ENCODE data around the gene BBIP1. TPM values are rescaled to one million over a fixed set of nuclear protein-coding genes. Genes with fewer than 3 reads are reported as not detected.

BBIP1 gene
- total and polyA plus RNA-seq, 12 donors = 14.5 to 86.9 (median 44.9) TPM

- peaks cover 0 to 2% of the 10 kb centered on the region in 2 donors for H3K4me1 ChIP-seq (replicated peaks in 1 of 2)
- no peak for TF ChIP-seq POLR2A (IDR thresholded peaks at IDR 0.05)
- no peak for TF ChIP-seq CTCF (IDR thresholded peaks at IDR 0.05)
- intact Hi-C loops (cut with DNase I) = no loop called here
- H3K36me3 ChIP-seq (replicated peaks in 1 of 2) = no peaks in the 10 kb centered on the region
- H3K4me3 ChIP-seq = no peak overlapping the region
- DNase-seq = no peak
- no peak overlapping the region for H3K27ac ChIP-seq
- no peaks in the 10 kb centered on the region for H3K9me3 ChIP-seq (replicated peaks in 1 of 3)
- 74 to 84% (median 79%) methylated on average over 6 to 8 of the region's 8 CpGs for WGBS, 4 donors
- H3K27me3 ChIP-seq = no peaks in the 10 kb centered on the region
These were observed 67.9 kb downstream of the BBIP1 start for GRCh38 chr10:110851020-110851612.

GRCh38 chr10:110850099-110850498 lies 68.9 kb downstream of the BBIP1 start:
- no peaks in the 10 kb centered on the region for H3K36me3 ChIP-seq (replicated peaks in 1 of 2)
- no peak overlapping the region for H3K4me3 ChIP-seq
- intact Hi-C loops (cut with DNase I) = no loop called here
- no peaks in the 10 kb centered on the region for H3K9me3 ChIP-seq (replicated peaks in 1 of 3)
- 87 to 98% (median 90%) methylated on average over 3 of the region's 3 CpGs for WGBS, 4 donors
- H3K4me1 ChIP-seq (replicated peaks in 1 of 2) = peaks cover 0 to 10% of the 10 kb centered on the region in 2 donors
- no peaks in the 10 kb centered on the region for H3K27me3 ChIP-seq
- no peak for TF ChIP-seq POLR2A (IDR thresholded peaks at IDR 0.05)
- no peak for TF ChIP-seq CTCF (IDR thresholded peaks at IDR 0.05)
- no peak for DNase-seq
- H3K27ac ChIP-seq = no peak overlapping the region

Other genes with a start within 250 kb of the BBIP1 start
- gene PDCD4, start 47.3 kb downstream of the BBIP1 start, total RNA-seq = 100 to 1,000 TPM in 2 of 9 donors, 10 to 100 TPM in 7; 16.8 to 150 (median 42.6) TPM
- gene PDCD4, start 47.3 kb downstream of the BBIP1 start, polyA plus RNA-seq = 10 to 100 TPM; 39.7 to 75.1 (median 47.0) TPM
- gene SHOC2, start 424 bp upstream of the BBIP1 start, total RNA-seq = 10 to 100 TPM; 24.1 to 78.2 (median 37.3) TPM
- 10 to 100 TPM; 16.4 to 43.3 (median 16.7) TPM for gene SHOC2, start 424 bp upstream of the BBIP1 start, polyA plus RNA-seq
- gene ADRA2A, start 157.8 kb upstream of the BBIP1 start, total RNA-seq = 1 to 10 TPM; 2.3 to 9.6 (median 3.6) TPM
- gene ADRA2A, start 157.8 kb upstream of the BBIP1 start, polyA plus RNA-seq = 1 to 10 TPM in 1 of 3 donors, under 1 TPM in 2; 0.32 to 1.0 (median 0.75) TPM

Measured in adrenal gland (tissue), 12 donors.